ENCODE data around the gene TACSTD2. TPM values are rescaled to one million over a fixed set of nuclear protein-coding genes. Genes with fewer than 3 reads are reported as not detected.

TACSTD2 gene
- total RNA-seq (2021; ENCODE audit: unreplicated experiment), result 12.2 TPM
- 26.4 and 46.3 TPM in 2 replicates for polyA plus RNA-seq (2012)
- percentile 65 among the genes with signal in this experiment for Bru-seq, nascent RNA
- percentile 91 among the genes with signal in this experiment for BruChase-seq, experiment 1, labeled RNA remaining after a 6-hour chase
- percentile 83 among the genes with signal in this experiment for BruChase-seq, experiment 2, labeled RNA remaining after a 2-hour chase
- long read RNA-seq, transcript TACSTD2-201 (1 exons, 2,351 nt), result major isoform, 36 of 36 reads
- long read RNA-seq, partial matches to known transcripts, result 0 of 36 reads
- long read RNA-seq, other reads (novel, unspliced or antisense), result 0 of 36 reads

- Histone ChIP-seq H3K4me3 (replicated peaks in 1 of 2; ENCODE audit: low read depth in 1 of 2, low read length in 2 of 2) (peak within 1 kb of the TSS; percentile 15 to 33), H2AFZ (ENCODE audit: low read depth, low read length, poor library complexity, severe bottlenecking) (peak within 1 kb of the TSS; percentile 75), H3K27me3 (ENCODE audit: insufficient read depth, low read length) (no peaks in the 10 kb centered on the region), H3K36me3 (ENCODE audit: control insufficient read depth in 1 of 2, insufficient read depth in 2 of 2, low read length in 2 of 2) (no peaks in the 10 kb centered on the region), H3K9me2 (ENCODE audit: insufficient read depth) (no peaks in the 10 kb centered on the region), H3K4me1 (ENCODE audit: control insufficient read depth in 1 of 2, insufficient read depth in 2 of 2, low read length in 2 of 2) (peaks cover 18 to 82% of the 10 kb centered on the region in 2 experiments), H3K9ac (ENCODE audit: low read length) (peak within 1 kb of the TSS; percentile 50), H3K9me3 (ENCODE audit: control insufficient read depth in 1 of 2, insufficient read depth in 1 of 2, low read depth in 1 of 2, low read length in 2 of 2) (no peaks in the 10 kb centered on the region), H3K27ac (ENCODE audit: low read depth, low read length) (peak within 1 kb of the TSS; percentile 31; the same call in 1 of the 2 replicates), H3K79me2 (ENCODE audit: insufficient read depth, low read length) (no peaks in the 10 kb centered on the region), H3K4me2 (ENCODE audit: low read length) (peak within 1 kb of the TSS; percentile 61), H4K20me1 (ENCODE audit: insufficient read depth) (no peaks in the 10 kb centered on the region)
- POLR2A ChIA-PET, result no interaction called here
- intact Hi-C loops (cut with micrococcal nuclease), result no loop called here
- RAD21 ChIA-PET (ENCODE audit: low non-redundant PET in 1 of 2, low total read pairs in 2 of 2, uncharacterized antibody in 2 of 2, unreplicated experiment in 2 of 2), result no interaction called here
- CTCF ChIA-PET, result no interaction called here
- BruUV-seq (replicated peaks), result no TSS peak
- ATAC-seq (peak; percentile 68), DNase-seq (ENCODE audit: low read depth, low spot score) (no peak)
- TF ChIP-seq SP1 (IDR thresholded peaks at IDR 0.05; ENCODE audit: low read depth) (peak; percentile 49), JUND (IDR thresholded peaks at IDR 0.05) (0 out of 2 replicates have a peak, but pooled peaks have one; percentile 22), FOSL1 (IDR thresholded peaks at IDR 0.05; ENCODE audit: low read depth) (no peak), POLR2AphosphoS5 (IDR thresholded peaks at IDR 0.05; ENCODE audit: low read depth, low read length) (peak; percentile 41), REST (IDR thresholded peaks at IDR 0.05; ENCODE audit: low read depth) (no peak), POLR2A (IDR thresholded peaks at IDR 0.05; ENCODE audit: borderline replicate concordance, extremely low read depth, insufficient read depth, insufficient read length) (no peak)
Measured at GRCh38 chr1:58576727-58577653, at the start of gene TACSTD2. Gene TACSTD2, minus strand, starts transcription at chr1:58577252. Its CDS starts 96 bp downstream, at chr1:58577156.
